HG02981 (cell line): Measurements from ENCODE around the gene RAI14.

Experiments used
- ATAC-seq: cut with Tn5 transposase; IDR thresholded peaks from one replicate; pipeline ENCODE4 v1.9.1; 2021; ENCODE audit warnings: mild to moderate bottlenecking, moderate library complexity; ENCODE audit not compliant: unreplicated experiment

RAI14 gene

GRCh38 chr5:34674187-34674586, 18.1 kb downstream of the RAI14 start:
- ATAC-seq: no peak

GRCh38 chr5:34675857-34676256, 19.7 kb downstream of the RAI14 start:
- ATAC-seq: no peak

- ATAC-seq: no peak
Measured at GRCh38 chr5:34676416-34676815, 20.3 kb downstream of the RAI14 start.

- no peak for ATAC-seq
Measured at GRCh38 chr5:34677428-34677827, 21.3 kb downstream of the RAI14 start.

GRCh38 chr5:34680896-34681295, 24.8 kb downstream of the RAI14 start:
- no peak for ATAC-seq

GRCh38 chr5:34682926-34683623, 26.9 kb downstream of the RAI14 start:
- no peak for ATAC-seq

GRCh38 chr5:34684281-34684979, 28.3 kb downstream of the RAI14 start:
- no peak for ATAC-seq

- ATAC-seq: no peak
Measured at GRCh38 chr5:34684980-34685352, 28.8 kb downstream of the RAI14 start.

- ATAC-seq: no peak
Measured at GRCh38 chr5:34685485-34686165, 29.5 kb downstream of the RAI14 start.

GRCh38 chr5:34686762-34687268, 30.7 kb downstream of the RAI14 start:
- ATAC-seq: no peak

- ATAC-seq: no peak
Measured at GRCh38 chr5:34687269-34688011, 31.3 kb downstream of the RAI14 start.

GRCh38 chr5:34688015-34688810, 32.1 kb downstream of the RAI14 start:
- ATAC-seq: no peak

- ATAC-seq: no peak
Measured at GRCh38 chr5:34690301-34690700, 34.2 kb downstream of the RAI14 start.

GRCh38 chr5:34690898-34691297, 34.8 kb downstream of the RAI14 start:
- no peak for ATAC-seq

GRCh38 chr5:34691326-34691725, 35.2 kb downstream of the RAI14 start:
- no peak for ATAC-seq

- no peak for ATAC-seq
Measured at GRCh38 chr5:34692786-34693185, 36.7 kb downstream of the RAI14 start.

GRCh38 chr5:34694012-34694411, 37.9 kb downstream of the RAI14 start:
- no peak for ATAC-seq

- ATAC-seq: no peak
Measured at GRCh38 chr5:34694685-34695084, 38.6 kb downstream of the RAI14 start.

GRCh38 chr5:34695275-34696027, 39.3 kb downstream of the RAI14 start:
- no peak for ATAC-seq
